HG03060 (cell line): Measurements from ENCODE around the gene MME.
"Not testable (repeated sequence)": the region's sequence is repeated elsewhere in the genome, so short reads cannot be mapped to it uniquely, and the experiment has no call there.

Experiments
- ATAC-seq: cut with Tn5 transposase; IDR thresholded peaks from one replicate; pipeline ENCODE4 v1.9.1; 2021; ENCODE audit warnings: low read depth, moderate number of reproducible peaks; ENCODE audit not compliant: unreplicated experiment

The MME gene

GRCh38 chr3:155189478-155189877, 109.4 kb downstream of the MME start:
- no peak for ATAC-seq

DNA sequence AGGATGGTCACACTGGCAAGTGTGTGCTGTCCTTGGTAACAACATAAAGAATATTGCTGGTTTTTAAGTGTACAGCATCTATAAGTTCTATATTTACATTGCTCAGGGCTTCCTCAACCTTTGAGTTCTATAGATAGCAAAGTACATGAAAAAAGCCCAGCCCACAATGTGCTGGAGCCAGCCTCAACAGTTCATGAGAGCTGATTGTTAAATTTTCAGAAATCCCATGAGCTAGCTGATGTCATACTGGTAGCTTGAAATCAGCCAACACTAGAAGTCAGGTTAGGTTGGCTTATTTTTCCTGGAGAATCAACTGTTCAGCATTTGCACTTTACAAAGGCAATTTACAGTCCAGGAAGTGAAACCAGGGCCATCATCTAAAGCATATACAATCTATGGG, 110.6 kb downstream of the MME start:
- ATAC-seq, result no peak

- no peak for ATAC-seq
Measured at GRCh38 chr3:155192957-155193746, 113.0 kb downstream of the MME start.

GRCh38 chr3:155193868-155194267, 113.7 kb downstream of the MME start:
- no peak for ATAC-seq

GRCh38 chr3:155194973-155195957, 115.1 kb downstream of the MME start:
- no peak for ATAC-seq

DNA sequence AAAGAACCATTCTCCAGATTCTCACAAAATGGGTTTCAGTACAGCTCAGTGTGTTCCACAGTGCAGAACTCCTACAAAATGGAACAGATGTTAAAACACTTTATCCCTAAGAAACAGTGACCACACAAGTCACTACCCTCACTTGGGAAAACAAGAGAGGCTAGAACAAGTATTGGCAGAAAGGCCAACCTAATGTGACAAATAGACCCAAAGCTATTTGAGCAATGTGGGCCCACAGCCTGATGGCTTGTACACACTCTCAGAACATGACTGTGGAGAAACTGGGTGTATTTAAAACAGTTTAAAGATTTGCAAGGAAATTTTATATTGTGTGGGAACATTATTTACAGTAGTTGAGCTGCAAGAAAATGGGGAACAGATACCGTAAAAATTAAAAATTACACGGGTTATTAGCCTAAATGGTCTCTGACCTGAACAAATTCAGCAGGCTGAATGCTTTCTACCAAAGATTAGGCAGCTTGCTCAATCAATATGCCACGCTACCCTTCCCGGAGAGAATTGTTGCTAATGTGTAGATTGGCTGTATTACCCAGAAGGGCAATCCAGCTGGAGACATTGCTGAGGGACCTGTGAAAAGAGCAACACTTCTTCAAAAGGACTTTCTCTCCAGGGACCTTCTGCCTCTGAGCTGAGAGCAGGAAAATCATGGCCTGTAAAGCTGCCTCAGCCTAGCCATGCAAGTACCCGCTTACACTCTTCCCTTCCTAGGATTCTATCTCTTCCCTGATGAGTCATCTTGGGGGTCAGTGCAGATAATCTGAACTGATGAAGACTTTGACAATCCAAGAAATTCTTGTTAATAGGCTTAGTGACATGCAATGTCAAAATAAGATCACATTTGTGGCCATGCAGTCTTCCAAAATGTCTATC, 116.3 kb downstream of the MME start:
- no peak for ATAC-seq

GRCh38 chr3:155197786-155198185, 117.7 kb downstream of the MME start:
- no peak for ATAC-seq

DNA sequence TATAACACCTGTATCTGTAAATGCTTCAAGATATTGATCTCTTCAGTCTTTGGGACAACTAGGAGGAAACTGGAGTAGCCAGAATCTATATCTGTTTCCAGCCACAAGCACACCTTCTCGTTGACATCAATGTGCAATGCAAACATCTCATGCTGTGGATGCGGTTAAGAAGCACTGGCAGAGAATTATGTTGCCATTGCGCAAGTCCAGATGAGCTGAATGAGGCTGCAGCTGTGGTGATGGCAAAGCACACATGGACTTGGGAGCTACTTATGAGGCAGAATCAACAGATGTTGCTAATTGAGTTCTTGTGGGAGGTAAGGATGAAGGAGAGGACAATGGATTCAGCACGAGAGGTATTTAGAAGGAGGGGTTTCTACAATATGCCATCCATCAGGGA, 122.5 kb downstream of the MME start:
- no peak for ATAC-seq

GRCh38 chr3:155204851-155205250, 124.7 kb downstream of the MME start:
- ATAC-seq, result no peak

DNA sequence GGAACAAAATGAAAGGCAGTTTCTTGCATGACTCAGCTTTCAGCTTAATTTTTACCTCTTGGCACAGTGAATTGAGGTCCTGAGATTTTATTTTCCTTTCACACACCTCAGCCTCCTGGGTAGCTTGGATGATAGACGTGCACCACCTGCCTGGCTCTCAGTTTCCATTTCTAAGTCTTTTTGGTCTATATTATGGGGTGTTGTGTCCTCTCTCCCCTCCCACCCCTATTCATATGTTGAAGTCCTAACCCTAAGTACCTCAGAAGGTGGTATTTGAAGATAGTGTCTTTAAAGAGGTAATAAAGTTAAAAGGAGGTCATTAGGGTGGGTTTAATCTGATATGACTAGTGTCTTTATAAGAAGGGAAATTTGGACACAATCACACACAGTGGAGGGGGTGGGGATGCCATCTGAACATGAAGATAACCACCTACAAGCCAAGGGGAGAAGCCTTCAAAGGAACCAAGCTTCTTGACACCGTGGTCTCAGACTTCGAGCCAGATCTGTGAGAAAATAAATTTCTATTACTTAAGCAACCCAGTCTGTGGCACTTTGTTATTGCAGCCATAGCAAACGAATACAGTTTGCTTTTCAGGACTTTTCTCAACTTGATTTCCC, 128.2 kb downstream of the MME start:
- no peak for ATAC-seq

DNA sequence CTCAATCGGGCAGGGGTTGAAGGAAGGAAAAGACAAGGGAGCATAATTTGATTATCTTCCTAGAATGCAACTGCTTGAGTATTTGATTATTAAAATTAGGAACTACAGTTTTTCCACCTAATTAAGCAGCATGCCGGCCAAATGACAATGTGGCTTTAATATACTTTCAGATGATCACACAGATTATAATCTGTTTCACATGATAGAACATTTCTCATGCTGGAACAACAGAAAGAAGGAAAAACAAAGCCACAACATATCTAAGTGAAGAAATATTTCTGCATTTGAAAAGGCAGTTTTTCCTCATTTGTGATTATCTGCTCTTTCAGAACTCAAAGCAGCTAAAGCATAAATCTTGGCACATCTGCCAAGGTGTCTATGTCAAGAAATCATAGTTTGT, 130.6 kb downstream of the MME start:
- ATAC-seq, result no peak

DNA sequence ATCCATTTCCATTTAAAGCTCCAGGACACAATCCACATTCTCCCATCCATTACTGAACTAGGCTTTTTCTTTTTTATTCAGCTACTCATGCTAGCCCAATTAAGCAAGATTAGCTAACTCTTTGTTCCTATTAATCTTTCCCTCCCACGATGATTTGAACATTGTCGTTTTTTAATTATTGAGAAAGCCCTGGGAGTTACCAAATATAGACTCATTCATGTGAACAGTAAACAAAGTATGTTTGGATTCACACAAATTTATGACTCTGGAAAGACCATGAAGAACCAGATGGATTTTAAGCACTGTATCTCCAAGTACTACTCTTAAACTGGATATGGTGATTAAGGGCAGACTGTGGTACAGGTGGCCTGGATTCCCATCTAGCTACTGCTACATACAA, 131.1 kb downstream of the MME start:
- no peak for ATAC-seq

GRCh38 chr3:155211940-155212339, 131.8 kb downstream of the MME start:
- ATAC-seq, result no peak

GRCh38 chr3:155216007-155216406, 135.9 kb downstream of the MME start:
- ATAC-seq, result not testable (repeated sequence)

DNA sequence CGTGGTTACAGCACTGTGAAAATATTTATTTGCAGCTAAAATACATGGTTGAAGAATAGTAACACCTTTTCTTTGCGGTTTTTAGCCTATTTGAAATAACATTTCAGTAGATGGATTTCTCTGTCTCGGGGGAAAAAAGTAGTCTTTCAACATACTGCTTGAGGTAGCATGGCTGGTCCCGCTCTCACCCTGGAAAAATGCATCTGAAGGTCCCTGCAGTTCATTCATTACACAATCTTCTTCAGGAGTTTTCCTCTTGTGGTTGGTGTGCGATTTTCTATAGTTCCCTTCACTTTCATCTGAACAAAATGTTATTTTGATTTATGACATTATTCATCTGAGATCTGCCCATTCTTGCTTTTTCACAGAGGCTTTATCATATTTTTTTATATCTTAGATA, 137.5 kb downstream of the MME start:
- no peak for ATAC-seq

DNA sequence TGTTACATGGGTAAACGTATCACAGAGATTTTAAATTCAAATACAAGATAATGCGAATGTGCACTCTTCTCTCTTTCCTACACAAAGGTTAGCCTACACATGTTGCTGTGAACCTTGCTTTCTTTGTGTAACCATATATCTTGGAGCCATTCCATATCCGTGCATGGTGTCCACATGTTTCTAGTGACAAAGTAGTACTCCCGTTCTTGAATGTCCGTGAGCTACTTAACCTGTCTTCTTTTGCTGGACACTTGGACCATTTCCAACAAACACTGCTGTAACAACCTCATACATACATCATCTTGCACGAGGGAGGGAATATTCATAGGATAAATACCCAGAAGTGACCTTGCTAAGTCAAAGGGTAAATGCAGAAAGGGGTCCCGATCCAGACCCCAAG, 138.3 kb downstream of the MME start:
- ATAC-seq, result no peak

GRCh38 chr3:155219106-155219505, 139.0 kb downstream of the MME start:
- ATAC-seq, result no peak

DNA sequence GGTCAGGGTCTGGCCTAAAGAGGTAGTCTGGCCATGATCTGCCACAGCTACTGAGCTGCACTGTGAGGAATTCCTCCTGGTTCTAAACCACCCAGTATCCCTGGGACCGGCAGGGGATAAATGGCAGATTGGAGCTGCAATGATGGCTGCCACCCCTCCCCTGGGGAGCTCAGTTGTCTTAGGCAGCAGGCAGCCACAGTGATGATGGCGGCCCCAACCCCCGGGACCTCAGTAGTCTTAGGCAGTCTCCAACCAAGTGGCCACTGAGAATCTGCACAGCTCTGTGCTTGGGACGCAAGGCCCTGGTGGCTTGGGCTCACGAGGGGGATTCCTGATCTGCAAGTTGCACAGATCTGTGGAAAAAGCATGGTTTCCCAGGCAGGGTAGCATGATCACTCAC, 145.3 kb downstream of the MME start:
- no peak for ATAC-seq

DNA sequence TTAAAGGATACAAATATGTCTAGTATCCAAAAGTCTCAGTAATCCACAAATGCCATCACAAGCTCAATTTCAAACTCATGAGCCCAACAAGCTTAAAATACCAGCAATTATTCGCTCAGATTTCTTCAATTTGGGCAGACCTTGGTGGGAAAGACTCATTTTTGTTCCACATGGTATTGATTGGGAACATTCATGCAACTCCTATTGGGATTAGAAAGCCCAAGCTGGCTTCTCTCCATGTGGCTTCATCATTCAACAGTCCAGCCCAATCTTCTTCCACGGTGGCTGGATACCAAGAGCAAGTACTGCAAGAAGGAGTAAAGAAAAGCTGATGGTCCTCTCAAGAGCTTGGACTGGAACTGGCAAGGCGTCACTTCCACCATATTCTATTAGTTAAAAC, 147.0 kb downstream of the MME start:
- ATAC-seq, result no peak

DNA sequence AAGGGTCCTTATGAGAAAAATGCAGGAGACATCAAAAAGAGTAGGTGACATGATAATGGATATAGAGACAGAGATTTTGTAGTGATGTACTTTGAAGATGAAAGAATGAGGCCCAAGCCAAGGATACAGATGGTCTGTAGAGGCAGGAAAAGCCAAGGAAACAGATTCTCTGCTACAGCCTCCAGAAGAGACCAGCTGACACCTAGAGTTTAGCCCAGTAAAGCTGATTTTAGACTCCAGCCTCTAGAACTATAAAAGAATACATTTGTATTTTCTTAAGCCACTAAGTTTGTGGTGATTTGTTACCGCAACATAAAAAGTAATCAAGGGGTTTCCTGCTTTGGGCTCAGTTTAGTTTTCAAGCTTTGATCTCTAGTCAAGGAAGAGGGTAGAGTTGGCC, 148.6 kb downstream of the MME start:
- ATAC-seq, result no peak
